Measurements from ENCODE around the gene RPS13. TPM values are rescaled to one million over a fixed set of nuclear protein-coding genes. Genes with fewer than 3 reads are reported as not detected.
"Not testable (repeated sequence)": the region's sequence is repeated elsewhere in the genome, so short reads cannot be mapped to it uniquely, and the experiment has no call there.

The RPS13 gene
- total and polyA plus RNA-seq, 2 experiments from 2014 or later = 754 to 831 TPM

GRCh38 chr11:17102462-17102861 lies 25.0 kb upstream of the RPS13 start:
- no peak overlapping the region; the same call in 1 of the 2 replicates for H2AFZ ChIP-seq
- no peak overlapping the region for H3K4me3 ChIP-seq
- no peaks in the 10 kb centered on the region for H3K79me2 ChIP-seq (ENCODE audit: insufficient read depth)
- DNase-seq = peak; percentile 46
- H3K27me3 ChIP-seq (replicated peaks; ENCODE audit: insufficient read depth) = no peaks in the 10 kb centered on the region
- H3K36me3 ChIP-seq (ENCODE audit: low read depth) = peaks cover 10% of the 10 kb centered on the region
- no peaks in the 10 kb centered on the region for H3K9me2 ChIP-seq (ENCODE audit: insufficient read depth)
- H3K9ac ChIP-seq = no peak overlapping the region
- TF ChIP-seq EZH2phosphoT487 (IDR thresholded peaks at IDR 0.05; ENCODE audit: insufficient read depth, low read depth) = no peak
- TF ChIP-seq EZH2 (IDR thresholded peaks at IDR 0.05; ENCODE audit: insufficient read depth, poor library complexity, severe bottlenecking) = no peak
- 16 to 19% methylated on average over 5 of the region's 5 CpGs for WGBS, 2 experiments (ENCODE audit: low coverage in 1 of 2, low lambda C conversion rate in 2 of 2, missing lambda C conversion rate in 2 of 2)
- H3K4me2 ChIP-seq (ENCODE audit: unreplicated experiment) = no peak overlapping the region
- no peaks in the 10 kb centered on the region for H3F3A ChIP-seq (ENCODE audit: insufficient read depth)
- in situ Hi-C loops (cut with MboI) = no loop called here
- no peak overlapping the region; the same call in 1 of the 2 replicates for H3K27ac ChIP-seq
- H3K9me3 ChIP-seq (ENCODE audit: low read depth) = no peaks in the 10 kb centered on the region
- H4K20me1 ChIP-seq (ENCODE audit: insufficient read depth) = no peaks in the 10 kb centered on the region
- H3K4me1 ChIP-seq (ENCODE audit: insufficient read depth) = no peaks in the 10 kb centered on the region

GRCh38 chr11:17098658-17099057 lies 21.2 kb upstream of the RPS13 start:
- TF ChIP-seq EZH2 (IDR thresholded peaks at IDR 0.05; ENCODE audit: insufficient read depth, poor library complexity, severe bottlenecking) = no peak
- TF ChIP-seq EZH2phosphoT487 (IDR thresholded peaks at IDR 0.05; ENCODE audit: insufficient read depth, low read depth) = no peak
- Histone ChIP-seq H3K79me2 (ENCODE audit: insufficient read depth) (no peaks in the 10 kb centered on the region), H3K4me2 (ENCODE audit: unreplicated experiment) (no peak overlapping the region), H3K27me3 (replicated peaks; ENCODE audit: insufficient read depth) (no peaks in the 10 kb centered on the region), H3F3A (ENCODE audit: insufficient read depth) (peaks cover 5% of the 10 kb centered on the region; the same call in 1 of the 2 replicates), H3K36me3 (ENCODE audit: low read depth) (peaks cover 16% of the 10 kb centered on the region), H3K9ac (no peak overlapping the region), H3K4me1 (ENCODE audit: insufficient read depth) (no peaks in the 10 kb centered on the region), H3K4me3 (no peak overlapping the region), H3K9me3 (ENCODE audit: low read depth) (no peaks in the 10 kb centered on the region), H4K20me1 (ENCODE audit: insufficient read depth) (no peaks in the 10 kb centered on the region), H3K9me2 (ENCODE audit: insufficient read depth) (no peaks in the 10 kb centered on the region), H2AFZ (no peak overlapping the region), H3K27ac (no peak overlapping the region)
- in situ Hi-C loops (cut with MboI) = no loop called here
- DNase-seq = no peak
- WGBS, 2 experiments (ENCODE audit: low coverage in 1 of 2, low lambda C conversion rate in 2 of 2, missing lambda C conversion rate in 2 of 2) = 96 to 98% methylated on average over 6 of the region's 6 CpGs

- 88 to 96% methylated on average over 1 of the region's 1 CpG for WGBS, 2 experiments (ENCODE audit: low coverage in 1 of 2, low lambda C conversion rate in 2 of 2, missing lambda C conversion rate in 2 of 2)
- Histone ChIP-seq H3K27me3 (replicated peaks; ENCODE audit: insufficient read depth) (no peaks in the 10 kb centered on the region), H3K36me3 (ENCODE audit: low read depth) (peaks cover 16% of the 10 kb centered on the region)
These were observed 20.6 kb upstream of the RPS13 start for GRCh38 chr11:17098038-17098437.

GRCh38 chr11:17085976-17086375 lies 8.5 kb upstream of the RPS13 start:
- H3K36me3 ChIP-seq (ENCODE audit: low read depth) = peaks cover 16% of the 10 kb centered on the region
- H3K9ac ChIP-seq; H4K20me1 ChIP-seq (ENCODE audit: insufficient read depth); in situ Hi-C loops (cut with MboI); H3K9me3 ChIP-seq (ENCODE audit: low read depth); H3K9me2 ChIP-seq (ENCODE audit: insufficient read depth); H2AFZ ChIP-seq; H3K4me3 ChIP-seq; H3K79me2 ChIP-seq (ENCODE audit: insufficient read depth); H3K27me3 ChIP-seq (replicated peaks; ENCODE audit: insufficient read depth); H3K4me2 ChIP-seq (ENCODE audit: unreplicated experiment); H3K4me1 ChIP-seq (ENCODE audit: insufficient read depth); H3F3A ChIP-seq (ENCODE audit: insufficient read depth); H3K27ac ChIP-seq; DNase-seq: not testable (repeated sequence)
- WGBS, 2 experiments (ENCODE audit: low coverage in 1 of 2, low lambda C conversion rate in 2 of 2, missing lambda C conversion rate in 2 of 2) = 89 to 91% methylated on average over 16 of the region's 16 CpGs

More at GRCh38 chr11:17098038-17098437, 20.6 kb upstream of the RPS13 start:
- H3K9ac ChIP-seq = no peak overlapping the region
- H4K20me1 ChIP-seq (ENCODE audit: insufficient read depth) = no peaks in the 10 kb centered on the region
- no peaks in the 10 kb centered on the region for H3K79me2 ChIP-seq (ENCODE audit: insufficient read depth)
- TF ChIP-seq EZH2phosphoT487 (IDR thresholded peaks at IDR 0.05; ENCODE audit: insufficient read depth, low read depth) (no peak), EZH2 (IDR thresholded peaks at IDR 0.05; ENCODE audit: insufficient read depth, poor library complexity, severe bottlenecking) (no peak)
- no peak overlapping the region for H3K4me2 ChIP-seq (ENCODE audit: unreplicated experiment)
- H3K9me3 ChIP-seq (ENCODE audit: low read depth) = no peaks in the 10 kb centered on the region
- H3K4me1 ChIP-seq (ENCODE audit: insufficient read depth) = no peaks in the 10 kb centered on the region
- in situ Hi-C loops (cut with MboI) = no loop called here
- no peak overlapping the region for H3K27ac ChIP-seq
- H2AFZ ChIP-seq = no peak overlapping the region
- peaks cover 5% of the 10 kb centered on the region; the same call in 1 of the 2 replicates for H3F3A ChIP-seq (ENCODE audit: insufficient read depth)
- DNase-seq = no peak
- no peak overlapping the region for H3K4me3 ChIP-seq
- no peaks in the 10 kb centered on the region for H3K9me2 ChIP-seq (ENCODE audit: insufficient read depth)

GRCh38 chr11:17077240-17077519 lies 287 bp downstream of the RPS13 start:
- Histone ChIP-seq H2AFZ (peak overlapping the region; percentile 64), H3K4me2 (ENCODE audit: unreplicated experiment) (peak overlapping the region; percentile 95), H3K9me2 (ENCODE audit: insufficient read depth) (no peaks in the 10 kb centered on the region), H3K4me1 (ENCODE audit: insufficient read depth) (peaks cover 21% of the 10 kb centered on the region), H3K9ac (peak overlapping the region; percentile 97), H3F3A (ENCODE audit: insufficient read depth) (peaks cover 39% of the 10 kb centered on the region), H3K4me3 (peak overlapping the region; percentile 93), H3K79me2 (ENCODE audit: insufficient read depth) (peaks cover 34% of the 10 kb centered on the region), H3K36me3 (ENCODE audit: low read depth) (peaks cover 34% of the 10 kb centered on the region), H3K9me3 (ENCODE audit: low read depth) (no peaks in the 10 kb centered on the region), H3K27ac (peak overlapping the region; percentile 80), H3K27me3 (replicated peaks; ENCODE audit: insufficient read depth) (no peaks in the 10 kb centered on the region), H4K20me1 (ENCODE audit: insufficient read depth) (no peaks in the 10 kb centered on the region)
- in situ Hi-C loops (cut with MboI) = no loop called here
- 0 to 2% methylated on average over 13 to 20 of the region's 20 CpGs for WGBS, 2 experiments (ENCODE audit: low coverage in 1 of 2, low lambda C conversion rate in 2 of 2, missing lambda C conversion rate in 2 of 2)
- DNase-seq = peak; percentile 62
- TF ChIP-seq EZH2 (IDR thresholded peaks at IDR 0.05; ENCODE audit: insufficient read depth, poor library complexity, severe bottlenecking) = no peak
- no peak for TF ChIP-seq EZH2phosphoT487 (IDR thresholded peaks at IDR 0.05; ENCODE audit: insufficient read depth, low read depth)
